IMR-90 (cell line): ENCODE results near the gene SNTG2. TPM values are rescaled to one million over a fixed set of nuclear protein-coding genes. Genes with fewer than 3 reads are reported as not detected.

Experiments
- ATAC-seq: fragments of 200-7000 bp; cut with Tn5 transposase; 2 replicates; pipeline ENCODE4 v1.9.1; 2020; ENCODE audit warnings: low read depth, mild to moderate bottlenecking, moderate library complexity
- BruUV-seq: library from RNA; stranded (reverse); fragments of 400-500 nt; replicated peaks from 2 replicates; lab custom pipeline; 2021; lab: Mats Ljungman, UMichigan
- CTCF ChIA-PET: fragments of 300-600 bp; formaldehyde crosslinking; extraction: SDS; loops from one replicate; lab custom pipeline; 2021; ENCODE audit warnings: antibody characterized with exemption; lab: Yijun Ruan, JAX
- POLR2A ChIA-PET: fragments of 300-600 bp; sonication (Branson Sonifier 250); formaldehyde crosslinking; loops from one replicate; lab custom pipeline; 2022; ENCODE audit warnings: antibody characterized with exemption; ENCODE audit not compliant: unreplicated experiment; lab: Charles Lee
- DNase-seq: peaks from one replicate; pipeline ENCODE4 v3.0.0; 2013
- H2AFZ ChIP-seq: replicated peaks from 2 replicates; pipeline ENCODE3; 2013; ENCODE audit warnings: low read length, mild to moderate bottlenecking; ENCODE audit not compliant: poor library complexity
- H2AK5ac ChIP-seq: 2 replicates; pipeline ENCODE4 v1.6.1; 2013; ENCODE audit warnings: low read depth, low read length, inconsistent platforms
- H2AK9ac ChIP-seq: replicated peaks from 2 replicates; pipeline ENCODE3; 2013; ENCODE audit warnings: mild to moderate bottlenecking, low read depth, low read length, moderate library complexity; ENCODE audit not compliant: poor library complexity
- H2BK120ac ChIP-seq: 2 replicates; pipeline ENCODE4 v1.6.1; 2013; ENCODE audit warnings: low read depth, low read length, inconsistent platforms
- H2BK15ac ChIP-seq: 3 replicates; pipeline ENCODE4 v1.6.1; 2013; ENCODE audit warnings: low read depth, low read length, inconsistent platforms
- H2BK20ac ChIP-seq: 2 replicates; pipeline ENCODE4 v1.6.1; 2013; ENCODE audit warnings: low read depth, mild to moderate bottlenecking, inconsistent platforms, low read length, moderate library complexity
- H2BK5ac ChIP-seq: 2 replicates; pipeline ENCODE4 v1.6.1; 2013; ENCODE audit warnings: mild to moderate bottlenecking, low read depth, low read length, inconsistent platforms; ENCODE audit not compliant: poor library complexity, severe bottlenecking
- H3K14ac ChIP-seq: replicated peaks from 2 replicates; pipeline ENCODE4 v1.6.1; 2013; ENCODE audit warnings: low read depth, low read length, inconsistent platforms
- H3K18ac ChIP-seq: 2 replicates; pipeline ENCODE4 v1.6.1; 2013; ENCODE audit warnings: low read depth, low read length, control low read depth
- H3K23ac ChIP-seq: 2 replicates; pipeline ENCODE4 v1.6.1; 2013; ENCODE audit warnings: low read depth, low read length, inconsistent platforms
- H3K27ac ChIP-seq: 2 replicates; pipeline ENCODE4 v1.5.1; 2013; ENCODE audit warnings: mild to moderate bottlenecking, control low read depth, low read length; ENCODE audit not compliant: insufficient read depth
- H3K27me3 ChIP-seq: 2 replicates; pipeline ENCODE4 v1.6.1; 2013; ENCODE audit warnings: low read length; ENCODE audit not compliant: control insufficient read depth, insufficient read depth
- H3K36me3 ChIP-seq: 2 replicates; pipeline ENCODE4 v1.6.1; 2013; ENCODE audit warnings: low read length, mixed read lengths; ENCODE audit not compliant: control insufficient read depth, insufficient read depth
- H3K4ac ChIP-seq: 2 replicates; pipeline ENCODE4 v1.6.1; 2013; ENCODE audit warnings: low read depth, low read length, inconsistent platforms
- H3K4me1 ChIP-seq: 2 replicates; pipeline ENCODE4 v1.6.1; 2013; ENCODE audit warnings: low read length, mixed read lengths; ENCODE audit not compliant: control insufficient read depth, insufficient read depth
- H3K4me2 ChIP-seq: 2 replicates; pipeline ENCODE4 v1.6.1; 2013; ENCODE audit warnings: low read depth, mild to moderate bottlenecking, control low read depth, low read length, moderate library complexity
- H3K4me3 ChIP-seq: 2 replicates; pipeline ENCODE4 v1.5.1; 2013; ENCODE audit warnings: low read depth, mild to moderate bottlenecking, control low read depth, low read length, moderate library complexity; ENCODE audit not compliant: insufficient read depth
- H3K56ac ChIP-seq: 2 replicates; pipeline ENCODE4 v1.6.1; 2013; ENCODE audit warnings: low read length, inconsistent platforms; ENCODE audit not compliant: insufficient read depth; ENCODE audit errors: extremely low read depth
- H3K79me1 ChIP-seq, 2 experiments: 2 replicates each; pipeline ENCODE4 v1.6.1; 2013; ENCODE audit warnings: low read length in 2 of 2, inconsistent platforms in 1 of 2, low read depth in 1 of 2
- H3K9ac ChIP-seq: 2 replicates; pipeline ENCODE4 v1.6.1; 2013; ENCODE audit warnings: low read depth, low read length, control low read depth
- H3K9me1 ChIP-seq: 2 replicates; pipeline ENCODE4 v1.6.1; 2013; ENCODE audit warnings: low read length, inconsistent platforms; ENCODE audit not compliant: insufficient read depth
- H3K9me3 ChIP-seq: 2 replicates; pipeline ENCODE4 v1.6.1; 2013; ENCODE audit warnings: low read length; ENCODE audit not compliant: control insufficient read depth, insufficient read depth
- H4K20me1 ChIP-seq: 2 replicates; pipeline ENCODE4 v1.6.1; 2013; ENCODE audit warnings: low read length, inconsistent platforms; ENCODE audit not compliant: insufficient read depth
- H4K5ac ChIP-seq: 2 replicates; pipeline ENCODE4 v1.6.1; 2013; ENCODE audit warnings: mild to moderate bottlenecking, low read depth, low read length, control low read depth
- H4K8ac ChIP-seq, 2 experiments: 2 replicates each; pipeline ENCODE4 v1.6.1; 2013; ENCODE audit warnings: low read depth in 2 of 2, low read length in 2 of 2, control low read depth in 1 of 2, inconsistent platforms in 1 of 2
- H4K91ac ChIP-seq: 2 replicates; pipeline ENCODE4 v1.6.1; 2013; ENCODE audit warnings: low read depth, low read length, inconsistent platforms; ENCODE audit not compliant: insufficient read depth
- CEBPB ChIP-seq: IDR thresholded peaks from 2 replicates; pipeline ENCODE4 v1.6.1; 2012; ENCODE audit warnings: low read depth, low read length, improper control_type of control experiment
- CHD1 ChIP-seq: IDR thresholded peaks from 2 replicates; pipeline ENCODE4 v1.6.1; 2012; ENCODE audit warnings: low read depth, low read length, improper control_type of control experiment
- MAZ ChIP-seq: IDR thresholded peaks from 2 replicates; pipeline ENCODE4 v1.6.1; 2012; ENCODE audit warnings: low read depth, mild to moderate bottlenecking, low read length, improper control_type of control experiment, moderate library complexity, borderline replicate concordance
- POLR2A ChIP-seq: IDR thresholded peaks from 2 replicates; pipeline ENCODE4 v1.6.1; 2012; ENCODE audit warnings: mild to moderate bottlenecking, low read depth, low read length
- RAD21 ChIP-seq: IDR thresholded peaks from 2 replicates; pipeline ENCODE4 v1.6.1; 2012; ENCODE audit warnings: low read length, improper control_type of control experiment
- RFX5 ChIP-seq: IDR thresholded peaks from 2 replicates; pipeline ENCODE4 v1.8.0; 2012; ENCODE audit warnings: low read depth, mild to moderate bottlenecking, low read length, moderate library complexity
- WGBS, 2 experiments: methylation state at CpG; one replicate each; pipeline versions ENCODE4 v1.1.5 to v1.1.7; 2013; ENCODE audit warnings: missing lambda C conversion rate in 2 of 2; ENCODE audit not compliant: insufficient read length in 1 of 2; ENCODE audit errors: extremely low coverage in 2 of 2; 5-methylcytosine and 5-hydroxymethylcytosine counted together
- dilution Hi-C: fragments of 300-500 bp; cut with HindIII; formaldehyde crosslinking; loops from one replicate; pipeline ENCODE4 v1.14.3; 2018; ENCODE audit warnings: low sequenced_read_pairs; ENCODE audit not compliant: unreplicated experiment
- in situ Hi-C: fragments of 300-500 bp; cut with MboI; formaldehyde crosslinking; loops from 3 replicates; pipeline ENCODE4 v1.14.3; 2019; ENCODE audit warnings: low sequenced_read_pairs, inconsistent platforms, mixed read lengths
- intact Hi-C: fragments of 100-400 bp; cut with micrococcal nuclease; formaldehyde crosslinking; loops from 2 replicates; pipeline ENCODE4 v1.10.0; 2022
- polyA plus RNA-seq, 3 experiments: library from polyadenylated mRNA; depleted of rRNA; stranded (reverse); fragments of >200 nt; gene quantifications; 2 replicates each; pipeline ENCODE4 v1.2.3, GENCODE V29; 2012; ENCODE audit warnings: low replicate concordance in 1 of 3
- total RNA-seq: library from RNA; depleted of rRNA; stranded (reverse); fragments of >200 nt; gene quantifications from 2 replicates; pipeline ENCODE4 v1.2.3, GENCODE V29; 2012
- TF ChIP-seq, protein P1 (sequence below): fragments of 150-350 bp; IDR thresholded peaks from 2 replicates; pipeline ENCODE4 v1.6.1; 2016; ENCODE audit warnings: low read depth, mild to moderate bottlenecking, low read length, moderate library complexity, borderline replicate concordance
- TF ChIP-seq, protein P2 (sequence below): conservative IDR thresholded peaks from 2 replicates; pipeline ENCODE4 v1.5.1; 2012; ENCODE audit warnings: mild to moderate bottlenecking, low read depth, low read length, improper control_type of control experiment

SNTG2 gene
- total and polyA plus RNA-seq, 2 of the 4 experiments (the other 2 are of a cell fraction) = under 0.01 to 0.17 TPM

DNA sequence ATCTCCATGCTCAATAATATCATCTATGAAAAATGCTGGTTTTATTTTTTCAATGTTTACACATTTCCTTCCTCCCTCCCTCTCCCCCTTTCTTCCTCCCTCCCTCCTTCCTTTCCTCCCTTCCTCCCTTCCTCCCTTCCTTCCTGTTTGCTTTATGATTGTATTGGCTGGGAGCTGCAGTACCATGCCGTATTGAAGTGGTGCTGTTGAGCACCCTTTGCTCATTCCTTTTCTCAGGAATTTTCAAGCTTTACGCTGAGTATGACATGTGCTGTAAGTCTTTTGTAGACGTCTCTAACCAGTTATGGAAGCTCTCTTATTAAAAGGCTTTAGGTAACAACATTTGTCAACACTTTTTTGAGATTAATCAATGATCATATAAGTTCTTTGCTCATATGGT, 100.4 kb downstream of the SNTG2 start:
- Histone ChIP-seq H3K4me2 (no peak overlapping the region), H2BK20ac (no peak overlapping the region), H3K56ac (no peak overlapping the region), H4K5ac (no peak overlapping the region), H2BK5ac (no peak overlapping the region), H4K8ac (no peak overlapping the region), H2BK120ac (0 out of 2 replicates have a peak overlapping the region, but pooled peaks have one; percentile 33), H2AK9ac (no peak overlapping the region), H2BK15ac (no peak overlapping the region), H3K4me1 (peaks cover 16% of the 10 kb centered on the region), H2AK5ac (no peak overlapping the region), H3K4me3 (no peak overlapping the region), H2AFZ (peak overlapping the region; percentile 69), H3K9ac (no peak overlapping the region), H4K91ac (no peak overlapping the region), H3K27ac (no peak overlapping the region), H3K9me1 (peaks cover 13% of the 10 kb centered on the region), H3K14ac (no peak overlapping the region), H4K20me1 (no peaks in the 10 kb centered on the region), H3K79me1 (peaks cover 0 to 10% of the 10 kb centered on the region in 2 experiments; a peak in 2 of 4 replicates), H3K36me3 (no peaks in the 10 kb centered on the region), H3K27me3 (no peaks in the 10 kb centered on the region), H3K9me3 (peaks cover 1% of the 10 kb centered on the region; the same call in 1 of the 2 replicates), H3K4ac (no peak overlapping the region), H3K18ac (no peak overlapping the region), H3K23ac (no peak overlapping the region)
- TF ChIP-seq, protein P1, sequence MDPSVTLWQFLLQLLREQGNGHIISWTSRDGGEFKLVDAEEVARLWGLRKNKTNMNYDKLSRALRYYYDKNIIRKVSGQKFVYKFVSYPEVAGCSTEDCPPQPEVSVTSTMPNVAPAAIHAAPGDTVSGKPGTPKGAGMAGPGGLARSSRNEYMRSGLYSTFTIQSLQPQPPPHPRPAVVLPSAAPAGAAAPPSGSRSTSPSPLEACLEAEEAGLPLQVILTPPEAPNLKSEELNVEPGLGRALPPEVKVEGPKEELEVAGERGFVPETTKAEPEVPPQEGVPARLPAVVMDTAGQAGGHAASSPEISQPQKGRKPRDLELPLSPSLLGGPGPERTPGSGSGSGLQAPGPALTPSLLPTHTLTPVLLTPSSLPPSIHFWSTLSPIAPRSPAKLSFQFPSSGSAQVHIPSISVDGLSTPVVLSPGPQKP = no peak
- TF ChIP-seq CHD1 = no peak
- TF ChIP-seq MAZ = no peak
- TF ChIP-seq POLR2A = no peak
- TF ChIP-seq RAD21 = no peak
- TF ChIP-seq CEBPB = no peak
- TF ChIP-seq RFX5 = no peak
- TF ChIP-seq, protein P2, sequence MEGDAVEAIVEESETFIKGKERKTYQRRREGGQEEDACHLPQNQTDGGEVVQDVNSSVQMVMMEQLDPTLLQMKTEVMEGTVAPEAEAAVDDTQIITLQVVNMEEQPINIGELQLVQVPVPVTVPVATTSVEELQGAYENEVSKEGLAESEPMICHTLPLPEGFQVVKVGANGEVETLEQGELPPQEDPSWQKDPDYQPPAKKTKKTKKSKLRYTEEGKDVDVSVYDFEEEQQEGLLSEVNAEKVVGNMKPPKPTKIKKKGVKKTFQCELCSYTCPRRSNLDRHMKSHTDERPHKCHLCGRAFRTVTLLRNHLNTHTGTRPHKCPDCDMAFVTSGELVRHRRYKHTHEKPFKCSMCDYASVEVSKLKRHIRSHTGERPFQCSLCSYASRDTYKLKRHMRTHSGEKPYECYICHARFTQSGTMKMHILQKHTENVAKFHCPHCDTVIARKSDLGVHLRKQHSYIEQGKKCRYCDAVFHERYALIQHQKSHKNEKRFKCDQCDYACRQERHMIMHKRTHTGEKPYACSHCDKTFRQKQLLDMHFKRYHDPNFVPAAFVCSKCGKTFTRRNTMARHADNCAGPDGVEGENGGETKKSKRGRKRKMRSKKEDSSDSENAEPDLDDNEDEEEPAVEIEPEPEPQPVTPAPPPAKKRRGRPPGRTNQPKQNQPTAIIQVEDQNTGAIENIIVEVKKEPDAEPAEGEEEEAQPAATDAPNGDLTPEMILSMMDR = peak; percentile 26; the same call in 1 of the 2 replicates
- in situ Hi-C loops = no loop called here
- ChIA-PET CTCF (no interaction called here), POLR2A (no interaction called here)
- intact Hi-C loops = loop anchor here (10.0 kb wide), 2 partner anchors 356 to 494 kb away; no protein-coding TSS in a partner anchor
- no CpG with 5 or more reads among the region's 3 CpGs for WGBS, 2 experiments
- no peak for ATAC-seq
- BruUV-seq = no TSS peak
- dilution Hi-C loops = no loop called here
- DNase-seq = peak; percentile 37
